Measurements from ENCODE around the gene PARD3B.

Gene PARD3B

GRCh38 chr2:205405752-205406151 is 860.5 kb downstream of the PARD3B start:
- no peak for DNase-seq (ENCODE audit: low spot score)

- DNase-seq (ENCODE audit: low spot score): no peak
These were observed 862.7 kb downstream of the PARD3B start for GRCh38 chr2:205407984-205408383.

GRCh38 chr2:205408696-205409095 is 863.4 kb downstream of the PARD3B start:
- DNase-seq (ENCODE audit: low spot score): no peak

GRCh38 chr2:205409411-205409810 is 864.1 kb downstream of the PARD3B start:
- no peak for DNase-seq (ENCODE audit: low spot score)

GRCh38 chr2:205411558-205411957 is 866.3 kb downstream of the PARD3B start:
- DNase-seq (ENCODE audit: low spot score): no peak

GRCh38 chr2:205424326-205424725 is 879.1 kb downstream of the PARD3B start:
- DNase-seq (ENCODE audit: low spot score): no peak

- DNase-seq (ENCODE audit: low spot score): no peak
These were observed 879.8 kb downstream of the PARD3B start for GRCh38 chr2:205425102-205425501.

DNA sequence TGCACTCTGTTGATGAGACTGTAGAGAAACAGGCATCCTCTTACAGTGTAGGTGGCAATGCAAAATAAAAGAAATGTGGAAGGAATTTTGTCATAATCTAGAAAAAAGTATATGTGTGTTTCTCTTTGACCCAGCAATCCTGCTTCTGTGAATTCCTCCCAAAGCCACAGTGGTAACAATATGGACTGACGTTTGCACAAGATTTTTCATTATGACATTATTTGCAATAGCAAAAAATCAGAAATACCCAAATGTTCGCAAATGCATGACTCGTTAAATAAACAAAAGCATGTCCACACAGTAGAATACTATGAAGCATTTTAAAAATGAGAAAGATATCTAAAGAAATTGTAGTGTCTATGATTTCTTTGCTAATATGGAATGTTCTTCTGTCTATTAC is 881.8 kb downstream of the PARD3B start:
- DNase-seq (ENCODE audit: low spot score): no peak

DNA sequence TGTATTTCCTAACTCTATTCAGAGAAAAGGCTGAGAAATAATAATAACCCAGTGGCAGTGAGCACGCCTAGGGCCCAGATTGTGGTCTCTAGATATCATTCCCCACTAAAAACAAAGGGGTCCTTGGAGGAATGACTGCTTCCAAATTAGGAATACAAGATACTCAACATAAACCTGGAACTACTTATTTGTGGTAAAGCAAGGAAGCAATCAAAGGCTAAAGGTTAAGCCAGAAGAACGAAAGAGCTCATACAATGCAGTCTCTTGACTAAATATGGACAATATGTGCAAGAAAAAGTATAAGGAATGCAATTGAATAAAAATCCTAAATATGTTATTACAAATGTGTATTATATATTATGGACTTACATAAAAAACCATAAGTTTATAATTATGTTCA is 883.5 kb downstream of the PARD3B start:
- no peak for DNase-seq (ENCODE audit: low spot score)

GRCh38 chr2:205435970-205436369 is 890.7 kb downstream of the PARD3B start:
- no peak for DNase-seq (ENCODE audit: low spot score)

GRCh38 chr2:205438241-205438640 is 893.0 kb downstream of the PARD3B start:
- DNase-seq (ENCODE audit: low spot score): no peak

GRCh38 chr2:205439621-205440020 is 894.3 kb downstream of the PARD3B start:
- DNase-seq (ENCODE audit: low spot score): no peak

DNA sequence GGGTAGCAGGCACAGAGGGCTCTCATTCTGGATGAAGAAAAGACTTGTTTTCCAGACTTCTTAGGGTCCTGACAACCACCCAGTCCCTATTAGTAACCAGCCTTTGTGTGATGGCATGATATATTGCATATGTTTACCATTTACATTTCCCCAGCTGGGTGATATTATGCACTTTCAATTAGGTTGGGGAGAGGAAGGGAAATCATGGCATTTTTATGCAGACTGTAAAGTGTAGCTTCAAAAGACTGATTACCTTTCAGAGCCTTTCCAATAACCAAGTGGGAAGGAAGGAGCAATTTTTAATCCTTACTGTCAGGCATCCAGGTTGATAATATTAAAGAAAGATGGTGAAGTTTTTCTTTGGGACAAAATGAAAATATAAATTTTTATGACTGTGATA is 896.2 kb downstream of the PARD3B start:
- no peak for DNase-seq (ENCODE audit: low spot score)

GRCh38 chr2:205448189-205448588 is 902.9 kb downstream of the PARD3B start:
- no peak for DNase-seq (ENCODE audit: low spot score)

- DNase-seq (ENCODE audit: low spot score): no peak
These were observed 906.7 kb downstream of the PARD3B start for GRCh38 chr2:205451901-205452512.

- no peak for DNase-seq (ENCODE audit: low spot score)
These were observed 907.9 kb downstream of the PARD3B start for GRCh38 chr2:205453202-205453601.

- DNase-seq (ENCODE audit: low spot score): no peak
These were observed 911.4 kb downstream of the PARD3B start for GRCh38 chr2:205456682-205457081.

DNA sequence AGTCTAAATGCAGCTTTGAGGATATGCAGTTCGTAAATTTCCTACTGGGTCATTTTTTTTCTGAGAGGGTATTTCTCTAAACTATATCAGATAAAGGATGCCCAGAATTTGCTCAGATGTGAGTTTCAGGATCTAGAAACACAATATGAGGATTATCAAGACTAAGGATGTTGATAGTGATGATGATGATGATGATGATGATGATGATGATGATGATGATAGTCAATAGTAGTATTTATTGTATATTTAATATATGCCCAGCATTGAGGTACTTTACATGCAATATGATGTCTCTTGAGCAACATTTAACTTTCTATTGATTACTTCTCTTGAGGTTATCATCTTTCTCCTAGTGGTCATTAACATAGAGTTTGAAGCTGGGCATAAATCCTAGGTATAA is 914.9 kb downstream of the PARD3B start:
- no peak for DNase-seq (ENCODE audit: low spot score)

GRCh38 chr2:205461169-205461568 is 915.9 kb downstream of the PARD3B start:
- no peak for DNase-seq (ENCODE audit: low spot score)

DNA sequence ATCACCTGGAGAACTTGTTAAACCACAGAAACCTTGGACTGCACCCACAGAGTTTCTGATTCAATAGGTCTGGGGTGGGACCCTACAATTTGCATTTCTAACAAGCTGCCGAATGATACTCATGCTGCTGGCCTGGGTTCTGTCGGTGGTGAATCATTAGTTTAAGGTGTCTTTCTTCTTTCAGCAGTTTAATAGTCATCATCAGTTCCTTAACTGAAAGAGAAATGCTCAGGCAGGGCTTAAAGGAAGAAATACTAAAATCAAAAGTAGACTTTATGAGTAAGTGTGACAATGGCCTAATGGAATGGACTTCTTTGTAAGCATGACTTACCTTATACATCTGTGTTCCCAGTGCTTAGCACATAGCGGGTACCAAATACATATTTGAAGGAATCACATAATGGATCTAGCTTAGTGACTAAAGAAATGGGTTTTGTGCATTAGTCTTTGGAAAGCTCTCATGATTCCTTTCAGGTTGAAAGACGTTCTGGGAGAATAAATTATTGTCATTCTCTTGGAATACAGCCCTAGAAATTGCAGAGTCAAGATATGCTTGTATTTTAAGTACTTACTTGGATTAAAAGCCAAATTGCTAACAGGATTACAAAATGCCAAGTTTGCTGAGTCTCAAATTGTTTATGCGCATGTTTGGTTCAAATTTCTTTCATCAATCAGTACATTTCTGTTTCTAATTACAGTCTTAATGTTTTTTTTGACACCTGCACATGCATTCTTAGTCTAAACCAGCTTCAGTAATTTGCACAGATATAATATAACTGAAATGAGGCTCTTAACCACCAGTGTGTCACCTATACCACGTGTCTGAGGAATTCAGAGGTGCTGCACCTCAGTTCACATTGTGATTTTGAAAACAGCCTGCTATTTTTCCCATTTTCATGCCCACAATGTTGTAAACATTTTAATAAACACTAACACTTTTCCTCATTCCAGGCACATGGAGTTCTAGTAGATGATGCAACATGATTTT is 916.7 kb downstream of the PARD3B start:
- DNase-seq (ENCODE audit: low spot score): no peak

- no peak for DNase-seq (ENCODE audit: low spot score)
These were observed 917.5 kb downstream of the PARD3B start for GRCh38 chr2:205462681-205463345.

GRCh38 chr2:205463466-205464025 is 918.3 kb downstream of the PARD3B start:
- no peak for DNase-seq (ENCODE audit: low spot score)

- DNase-seq (ENCODE audit: low spot score): no peak
These were observed 919.4 kb downstream of the PARD3B start for GRCh38 chr2:205464681-205465080.

Data from ecto neural progenitor cell (in vitro differentiated cells).